HT-29 (cell line): ENCODE data around the gene WDR31. TPM values are rescaled to one million over a fixed set of nuclear protein-coding genes. Genes with fewer than 3 reads are reported as not detected.
A peak's percentile ranks its signal among the peaks of the same experiment; 100 is the strongest.

Source experiments
- DNase-seq: peaks from one replicate; pipeline ENCODE4 v3.0.0-alpha.2; 2015; ENCODE audit warnings: low spot score
- total RNA-seq: library from RNA; depleted of rRNA; stranded (reverse); fragments of >200 nt; shearing (Covaris generic); gene quantifications from 2 replicates; pipeline ENCODE4 v1.2.3, GENCODE V29; 2014

Gene WDR31
- total RNA-seq, 1 experiment from 2014 or later, result 0.74 TPM

- DNase-seq, result peak; percentile 85
These were observed 1.8 kb upstream of the WDR31 start for GRCh38 chr9:113341712-113342410.

- DNase-seq, result no peak
These were observed 2.4 kb downstream of the WDR31 start for GRCh38 chr9:113337714-113338113.

- no peak for DNase-seq
These were observed 8.3 kb downstream of the WDR31 start for GRCh38 chr9:113331780-113332179.

GRCh38 chr9:113328045-113328782 lies 11.9 kb downstream of the WDR31 start:
- no peak for DNase-seq

- DNase-seq, result no peak
These were observed 13.8 kb downstream of the WDR31 start for GRCh38 chr9:113326230-113326629.

- DNase-seq, result no peak
These were observed 17.4 kb downstream of the WDR31 start for GRCh38 chr9:113322671-113323070.

GRCh38 chr9:113320051-113320450 lies 20.0 kb downstream of the WDR31 start:
- DNase-seq, result no peak

- DNase-seq, result no peak
These were observed 21.0 kb downstream of the WDR31 start for GRCh38 chr9:113319054-113319453.

GRCh38 chr9:113317777-113318176 lies 22.3 kb downstream of the WDR31 start:
- no peak for DNase-seq

GRCh38 chr9:113316030-113316429 lies 24.0 kb downstream of the WDR31 start:
- no peak for DNase-seq

- DNase-seq, result no peak
These were observed 24.8 kb downstream of the WDR31 start for GRCh38 chr9:113315231-113315630.

- no peak for DNase-seq
These were observed 26.8 kb downstream of the WDR31 start for GRCh38 chr9:113313261-113313660.

- no peak for DNase-seq
These were observed 28.1 kb downstream of the WDR31 start for GRCh38 chr9:113311961-113312360.

GRCh38 chr9:113310538-113310937 lies 29.5 kb downstream of the WDR31 start:
- DNase-seq, result no peak

- DNase-seq, result peak; percentile 66
These were observed 30.8 kb downstream of the WDR31 start for GRCh38 chr9:113309204-113309813.

- DNase-seq, result no peak
These were observed 32.6 kb downstream of the WDR31 start for GRCh38 chr9:113307396-113307975.

- no peak for DNase-seq
These were observed 33.5 kb downstream of the WDR31 start for GRCh38 chr9:113306566-113306965.

- DNase-seq, result peak; percentile 68
These were observed 37.2 kb downstream of the WDR31 start, which contains the start of gene RNF183 for GRCh38 chr9:113302792-113303418. Gene RNF183 (minus strand): TSS chr9:113303376. CDS start chr9:113298184, 5,192 bp downstream.

- no peak for DNase-seq
These were observed 38.5 kb downstream of the WDR31 start for GRCh38 chr9:113301548-113301947.

- DNase-seq, result peak; percentile 85
These were observed 40.2 kb downstream of the WDR31 start for GRCh38 chr9:113299800-113300292.
